Neuronal stem cell (in vitro differentiated cells): ENCODE data around the gene DMAC2.

Experiments
- DNase-seq: peaks from one replicate; pipeline ENCODE4 v3.0.0-alpha.2; 2013; ENCODE audit warnings: low spot score
- H2AFZ ChIP-seq: one replicate; pipeline ENCODE4 v1.6.1; 2013; ENCODE audit warnings: mild to moderate bottlenecking, low read length, inconsistent platforms
- H2AK5ac ChIP-seq: 2 replicates; pipeline ENCODE4 v1.6.1; 2013; ENCODE audit warnings: low read depth, mild to moderate bottlenecking, inconsistent platforms, low read length, moderate library complexity, mixed read lengths
- H2BK120ac ChIP-seq: 2 replicates; pipeline ENCODE4 v1.6.1; 2013; ENCODE audit warnings: low read depth, mild to moderate bottlenecking, inconsistent platforms, low read length, moderate library complexity, mixed read lengths
- H2BK12ac ChIP-seq: one replicate; pipeline ENCODE4 v1.6.1; 2013; ENCODE audit warnings: low read length, inconsistent platforms
- H2BK15ac ChIP-seq: 2 replicates; pipeline ENCODE4 v1.6.1; 2013; ENCODE audit warnings: mild to moderate bottlenecking, low read length, inconsistent platforms, mixed read lengths
- H2BK5ac ChIP-seq: one replicate; pipeline ENCODE4 v1.6.1; 2013; ENCODE audit warnings: inconsistent platforms, mild to moderate bottlenecking, low read length, moderate library complexity
- H3K14ac ChIP-seq: one replicate; pipeline ENCODE4 v1.6.1; 2013; ENCODE audit warnings: low read length, inconsistent platforms
- H3K18ac ChIP-seq: 2 replicates; pipeline ENCODE4 v1.6.1; 2013; ENCODE audit warnings: low read length, inconsistent platforms
- H3K23ac ChIP-seq: 2 replicates; pipeline ENCODE4 v1.6.1; 2013; ENCODE audit warnings: low read depth, mild to moderate bottlenecking, mixed read lengths, low read length, inconsistent platforms; ENCODE audit not compliant: poor library complexity
- H3K27ac ChIP-seq: replicated peaks from 3 replicates; pipeline ENCODE4 v1.5.1; 2013; ENCODE audit warnings: low read length, inconsistent platforms
- H3K27me3 ChIP-seq, 3 experiments: 2 replicates each; pipeline ENCODE4 v1.6.1; 2013; ENCODE audit warnings: low read length in 3 of 3, mild to moderate bottlenecking in 2 of 3, inconsistent platforms in 1 of 3, low read depth in 1 of 3, mixed read lengths in 1 of 3, moderate library complexity in 1 of 3; ENCODE audit not compliant: control insufficient read depth in 3 of 3, insufficient read depth in 3 of 3
- H3K36me3 ChIP-seq, 2 donors: replicated peaks in 1 of 2; 2 replicates each; pipeline ENCODE4 v1.6.1; 2013; ENCODE audit warnings: low read length in 2 of 2; ENCODE audit not compliant: control insufficient read depth in 2 of 2, insufficient read depth in 2 of 2
- H3K4ac ChIP-seq: 2 replicates; pipeline ENCODE4 v1.6.1; 2013; ENCODE audit warnings: inconsistent platforms, mild to moderate bottlenecking, low read length, moderate library complexity
- H3K4me1 ChIP-seq, 2 donors: 1 replicate in 1 of 2; 2 replicates in 1 of 2; pipeline ENCODE4 v1.6.1; 2013; ENCODE audit warnings: low read length in 2 of 2, low read depth in 1 of 2; ENCODE audit not compliant: control insufficient read depth in 2 of 2, insufficient read depth in 1 of 2
- H3K4me2 ChIP-seq: one replicate; pipeline ENCODE4 v1.6.1; 2013; ENCODE audit warnings: mild to moderate bottlenecking, low read length, inconsistent platforms; ENCODE audit not compliant: insufficient read depth, poor library complexity, severe bottlenecking
- H3K4me3 ChIP-seq, 2 donors: 2 replicates each; pipeline ENCODE4 v1.5.1; 2013; ENCODE audit warnings: low read length in 2 of 2, mild to moderate bottlenecking in 2 of 2, inconsistent platforms in 1 of 2, moderate library complexity in 1 of 2
- H3K79me1 ChIP-seq: one replicate; pipeline ENCODE4 v1.6.1; 2013; ENCODE audit warnings: low read depth, mild to moderate bottlenecking, inconsistent platforms, low read length, moderate library complexity
- H3K9ac ChIP-seq: one replicate; pipeline ENCODE4 v1.6.1; 2013; ENCODE audit warnings: mild to moderate bottlenecking, low read depth, low read length, inconsistent platforms; ENCODE audit not compliant: poor library complexity
- H3K9me3 ChIP-seq, 2 donors: replicated peaks in 1 of 2; 2 replicates each; pipeline versions ENCODE3 to v1.6.1; 2013; ENCODE audit warnings: low read length in 2 of 2, mild to moderate bottlenecking in 2 of 2, inconsistent platforms in 1 of 2, low read depth in 1 of 2, mixed read lengths in 1 of 2, moderate library complexity in 1 of 2; ENCODE audit not compliant: control insufficient read depth in 2 of 2, insufficient read depth in 1 of 2
- H4K8ac ChIP-seq: one replicate; pipeline ENCODE4 v1.6.1; 2013; ENCODE audit warnings: low read depth, mild to moderate bottlenecking, inconsistent platforms, low read length, moderate library complexity
- H4K91ac ChIP-seq: one replicate; pipeline ENCODE4 v1.6.1; 2013; ENCODE audit warnings: low read length, low read depth, mild to moderate bottlenecking, inconsistent platforms; ENCODE audit not compliant: poor library complexity
- WGBS, 2 donors: extraction: QIAGEN DNeasy Blood & Tissue Kit; methylation state at CpG; one replicate each; pipeline ENCODE4 v1.1.7; 2013; ENCODE audit warnings: missing lambda C conversion rate in 2 of 2, mixed read lengths in 1 of 2; ENCODE audit not compliant: insufficient read length in 2 of 2, insufficient replicate concordance in 1 of 2; ENCODE audit errors: extremely low coverage in 2 of 2; 5-methylcytosine and 5-hydroxymethylcytosine counted together

The DMAC2 gene

DNA sequence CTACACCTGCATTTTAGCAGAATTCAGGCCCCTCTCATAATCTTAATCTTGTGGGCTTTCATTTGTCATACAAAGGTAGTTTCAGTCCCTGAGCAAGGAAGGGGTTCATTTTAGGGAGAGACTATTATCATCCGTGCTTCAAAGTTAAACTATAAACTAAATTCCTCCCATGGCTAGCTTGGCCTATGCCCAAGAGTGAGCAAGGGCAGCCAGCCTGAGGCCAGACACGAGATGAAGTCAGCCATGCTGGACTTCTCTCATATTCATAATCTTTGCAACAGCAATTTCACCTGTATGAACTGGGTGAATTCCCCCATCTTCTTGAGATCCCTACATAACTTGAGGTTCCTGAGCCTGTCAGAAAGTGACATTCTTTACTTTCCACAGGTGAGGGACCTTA, 16.2 kb upstream of the DMAC2 start:
- H2BK120ac ChIP-seq = no peak overlapping the region
- no peak overlapping the region for H3K14ac ChIP-seq
- no peaks in the 10 kb centered on the region for H3K79me1 ChIP-seq
- no peak overlapping the region for H3K27ac ChIP-seq
- H3K4ac ChIP-seq = no peak overlapping the region
- H2AFZ ChIP-seq = no peak overlapping the region
- H2BK12ac ChIP-seq = no peak overlapping the region
- H3K9me3 ChIP-seq = peaks cover 0 to 2% of the 10 kb centered on the region in 2 donors
- no peak overlapping the region for H2BK5ac ChIP-seq
- no peaks in the 10 kb centered on the region for H3K4me1 ChIP-seq
- WGBS, 2 donors = no CpG with 5 or more reads among the region's 2 CpGs
- H3K4me2 ChIP-seq = no peak overlapping the region
- no peak overlapping the region for H3K18ac ChIP-seq
- peaks cover 0 to 20% (median 0%) of the 10 kb centered on the region in 3 experiments for H3K27me3 ChIP-seq
- DNase-seq = no peak
- no peak overlapping the region for H3K23ac ChIP-seq
- H4K8ac ChIP-seq = no peak overlapping the region
- no peak overlapping the region for H3K4me3 ChIP-seq
- H3K36me3 ChIP-seq = no peaks in the 10 kb centered on the region
- no peak overlapping the region for H2BK15ac ChIP-seq
- H3K9ac ChIP-seq = no peak overlapping the region
- H4K91ac ChIP-seq = no peak overlapping the region
- H2AK5ac ChIP-seq = no peak overlapping the region

DNA sequence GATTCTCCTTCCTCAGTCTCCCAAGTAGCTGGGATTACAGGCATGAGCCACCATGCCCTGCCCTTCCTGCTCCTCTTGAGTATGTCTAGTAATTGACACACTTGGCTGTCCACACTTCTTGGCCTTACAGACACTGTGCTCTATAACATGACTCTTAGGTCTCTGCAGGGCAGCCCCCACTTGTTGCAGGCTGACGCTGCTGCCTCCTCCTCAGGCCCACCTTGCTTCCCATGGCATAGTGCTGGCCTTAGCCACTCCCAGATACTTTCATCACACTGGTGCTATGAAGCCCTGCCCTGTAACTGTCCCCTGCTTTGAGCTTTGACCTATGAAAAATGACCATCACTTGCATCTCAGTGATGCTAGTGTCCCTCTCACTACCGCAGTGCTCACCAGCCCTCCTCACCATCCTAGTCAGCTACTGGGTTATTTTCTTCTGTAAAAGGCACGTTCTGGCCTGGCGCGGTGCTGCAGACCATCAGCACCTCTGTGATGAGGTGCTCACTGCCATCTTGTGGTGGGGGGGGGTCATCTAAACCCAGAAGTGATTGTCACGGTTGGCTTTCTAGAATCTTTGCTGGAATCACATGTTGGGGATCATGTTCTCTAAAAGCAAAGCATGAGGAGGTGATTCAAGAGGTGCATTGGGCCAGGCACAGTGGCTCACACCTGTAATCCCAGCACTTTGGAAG, 13.0 kb upstream of the DMAC2 start:
- no peak overlapping the region for H2BK120ac ChIP-seq
- DNase-seq = no peak
- H2BK15ac ChIP-seq = no peak overlapping the region
- no peaks in the 10 kb centered on the region for H3K4me1 ChIP-seq
- H3K23ac ChIP-seq = no peak overlapping the region
- H2BK5ac ChIP-seq = no peak overlapping the region
- WGBS, 2 donors = no CpG with 5 or more reads among the region's 6 CpGs
- H2AK5ac ChIP-seq = no peak overlapping the region
- no peak overlapping the region for H3K18ac ChIP-seq
- no peak overlapping the region for H3K27ac ChIP-seq
- no peak overlapping the region for H3K4me2 ChIP-seq
- peaks cover 0 to 8% (median 0%) of the 10 kb centered on the region in 3 experiments for H3K27me3 ChIP-seq
- no peaks in the 10 kb centered on the region for H3K79me1 ChIP-seq
- H3K9me3 ChIP-seq = peaks cover 0 to 2% of the 10 kb centered on the region in 2 donors
- H3K36me3 ChIP-seq = no peaks in the 10 kb centered on the region
- H3K4me3 ChIP-seq = peak overlapping the region in 1 of 2 donors; percentile 38
- H4K8ac ChIP-seq = no peak overlapping the region
- no peak overlapping the region for H4K91ac ChIP-seq
- no peak overlapping the region for H2BK12ac ChIP-seq
- no peak overlapping the region for H3K9ac ChIP-seq
- no peak overlapping the region for H3K4ac ChIP-seq
- no peak overlapping the region for H2AFZ ChIP-seq
- no peak overlapping the region for H3K14ac ChIP-seq

DNA sequence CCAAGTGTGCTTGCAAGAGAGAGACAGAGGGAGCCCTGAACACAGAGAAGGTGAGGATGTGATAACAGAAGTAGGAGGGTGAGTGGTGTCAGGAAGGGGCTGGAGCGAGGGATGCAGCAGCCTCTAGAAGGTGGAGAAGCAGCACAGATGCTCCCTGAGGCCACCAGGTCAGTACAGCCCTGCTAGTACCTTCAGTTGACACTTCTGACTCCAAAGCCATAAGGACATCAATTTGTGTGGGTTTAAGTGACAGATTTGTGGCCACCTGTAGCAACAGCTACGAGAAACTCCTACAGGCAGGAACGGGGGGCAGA, 10.1 kb upstream of the DMAC2 start:
- H3K4me1 ChIP-seq = no peaks in the 10 kb centered on the region
- H2AK5ac ChIP-seq = no peak overlapping the region
- no peak overlapping the region for H3K23ac ChIP-seq
- H3K27ac ChIP-seq = no peak overlapping the region
- no peak overlapping the region for H3K4me3 ChIP-seq
- no CpG with 5 or more reads among the region's 3 CpGs for WGBS, 2 donors
- no peak overlapping the region for H3K4me2 ChIP-seq
- H3K9ac ChIP-seq = no peak overlapping the region
- no peak overlapping the region for H2BK120ac ChIP-seq
- no peak overlapping the region for H2BK15ac ChIP-seq
- no peak overlapping the region for H2AFZ ChIP-seq
- H4K8ac ChIP-seq = no peak overlapping the region
- peaks cover 0 to 2% (median 2%) of the 10 kb centered on the region in 3 experiments for H3K27me3 ChIP-seq
- no peak for DNase-seq
- no peak overlapping the region for H3K4ac ChIP-seq
- no peak overlapping the region for H2BK5ac ChIP-seq
- no peaks in the 10 kb centered on the region for H3K79me1 ChIP-seq
- no peaks in the 10 kb centered on the region for H3K36me3 ChIP-seq
- H3K18ac ChIP-seq = no peak overlapping the region
- H3K9me3 ChIP-seq = no peaks in the 10 kb centered on the region
- H3K14ac ChIP-seq = no peak overlapping the region
- no peak overlapping the region for H4K91ac ChIP-seq
- H2BK12ac ChIP-seq = no peak overlapping the region

DNA sequence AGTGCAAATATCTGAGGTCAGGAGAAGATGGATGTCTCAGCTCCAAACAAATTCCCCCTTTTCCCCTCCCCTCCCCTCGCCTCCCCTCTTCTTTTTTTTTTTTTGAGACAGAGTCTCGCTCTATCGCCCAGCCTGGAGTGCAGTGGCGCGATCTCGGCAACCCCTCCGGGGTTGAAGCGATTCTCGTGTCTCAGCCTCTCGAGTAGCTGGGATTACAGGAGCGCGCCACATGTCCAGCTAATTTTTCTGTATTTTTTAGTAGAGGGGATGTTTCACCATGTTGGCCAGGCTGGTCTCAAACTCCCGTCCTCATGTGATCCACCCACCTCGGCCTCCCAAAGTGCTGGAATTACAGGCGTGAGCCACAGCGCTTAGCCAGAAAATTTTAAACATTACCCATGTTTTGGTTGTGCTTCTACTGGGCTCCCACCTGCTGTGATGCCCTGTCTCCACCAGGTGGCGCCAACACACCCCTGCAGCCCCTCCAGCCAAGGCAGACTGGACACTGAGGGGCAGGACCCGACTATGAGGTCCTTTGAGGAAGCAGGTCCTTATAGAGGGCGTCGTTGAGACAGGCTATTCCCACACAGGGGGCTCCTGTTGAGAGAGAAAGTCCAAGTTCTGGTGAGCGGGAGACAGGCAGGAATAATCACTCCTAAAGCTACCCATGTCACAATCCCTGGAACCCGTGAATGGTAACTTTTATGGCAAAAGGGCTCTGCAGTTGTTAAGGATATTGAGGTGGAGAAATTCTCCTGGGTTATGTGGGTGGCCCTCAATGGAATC, 9.6 kb upstream of the DMAC2 start:
- no peak overlapping the region for H2BK12ac ChIP-seq
- DNase-seq = peak; percentile 79
- peak overlapping the region; percentile 18 for H3K4me2 ChIP-seq
- no peak overlapping the region for H4K91ac ChIP-seq
- H3K4me3 ChIP-seq = peak overlapping the region in 1 of 2 donors; percentile 24
- no CpG with 5 or more reads among the region's 22 CpGs for WGBS, 2 donors
- H2BK120ac ChIP-seq = no peak overlapping the region
- no peak overlapping the region for H3K9ac ChIP-seq
- H3K9me3 ChIP-seq = no peaks in the 10 kb centered on the region
- no peak overlapping the region for H3K14ac ChIP-seq
- H3K79me1 ChIP-seq = no peaks in the 10 kb centered on the region
- no peak overlapping the region for H2BK5ac ChIP-seq
- no peak overlapping the region for H3K18ac ChIP-seq
- no peak overlapping the region for H2AK5ac ChIP-seq
- no peak overlapping the region for H3K4ac ChIP-seq
- H3K23ac ChIP-seq = no peak overlapping the region
- peaks cover 0 to 2% (median 2%) of the 10 kb centered on the region in 3 experiments for H3K27me3 ChIP-seq
- H3K4me1 ChIP-seq = no peaks in the 10 kb centered on the region
- peak overlapping the region; percentile 86 for H2AFZ ChIP-seq
- no peaks in the 10 kb centered on the region for H3K36me3 ChIP-seq
- H2BK15ac ChIP-seq = no peak overlapping the region
- no peak overlapping the region for H3K27ac ChIP-seq
- no peak overlapping the region for H4K8ac ChIP-seq
